Activated T-helper 1 cell treated with anti-CD3 and anti-CD28 coated beads, Interleukin-2, amount 50 U/mL, for 16 hours (primary cell): ENCODE data around the gene AGAP1.

Experiments
- DNase-seq, 2 donors: peaks; one replicate each; pipeline ENCODE4 v3.0.0-alpha.2; 2020; ENCODE audit warnings: low read depth in 1 of 2, low spot score in 1 of 2

Gene AGAP1

DNA sequence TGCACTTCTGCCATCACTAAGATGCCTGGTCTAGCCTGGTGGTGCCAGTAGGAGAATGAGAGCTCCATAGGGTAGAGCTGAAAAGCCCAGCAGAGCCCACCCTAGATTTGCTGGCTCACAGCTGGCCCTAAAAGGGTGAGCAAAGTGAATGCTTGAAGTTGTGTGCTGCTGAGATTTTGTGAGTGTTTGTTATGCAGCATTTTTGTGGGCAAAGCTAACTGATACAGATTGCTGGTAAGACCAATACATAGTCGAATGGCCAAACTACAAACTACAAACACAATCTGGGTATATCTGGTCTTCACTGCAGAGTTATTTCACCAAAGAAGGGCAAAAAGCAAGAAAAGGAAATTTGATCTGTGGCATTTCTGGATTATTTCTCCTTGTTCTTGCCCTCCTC lies 7.1 kb upstream of the AGAP1 start:
- DNase-seq = no peak

DNA sequence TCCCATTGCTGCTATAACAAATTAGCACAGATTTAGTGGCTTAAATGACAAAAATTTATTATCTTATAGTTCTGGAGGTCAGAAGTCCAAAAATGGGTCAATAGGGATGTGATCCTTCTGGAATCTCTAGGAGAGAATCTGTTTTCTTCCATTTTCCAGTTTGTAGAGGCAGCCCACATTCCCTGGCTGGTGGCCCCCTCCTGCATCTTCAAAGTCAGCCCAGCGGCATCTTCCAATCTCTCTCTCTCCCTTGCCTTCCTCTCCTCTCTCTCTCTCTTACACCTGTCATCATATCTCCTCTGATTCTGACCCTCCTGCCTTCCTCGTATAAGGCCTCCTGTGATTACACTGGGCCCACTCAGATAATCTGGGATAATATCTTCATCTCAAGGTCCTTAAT lies 3.9 kb upstream of the AGAP1 start:
- no peak for DNase-seq

GRCh38 chr2:235492850-235493344 lies 946 bp upstream of the AGAP1 start:
- DNase-seq = no peak

GRCh38 chr2:235493402-235493774 lies 455 bp upstream of the AGAP1 start:
- no peak for DNase-seq

DNA sequence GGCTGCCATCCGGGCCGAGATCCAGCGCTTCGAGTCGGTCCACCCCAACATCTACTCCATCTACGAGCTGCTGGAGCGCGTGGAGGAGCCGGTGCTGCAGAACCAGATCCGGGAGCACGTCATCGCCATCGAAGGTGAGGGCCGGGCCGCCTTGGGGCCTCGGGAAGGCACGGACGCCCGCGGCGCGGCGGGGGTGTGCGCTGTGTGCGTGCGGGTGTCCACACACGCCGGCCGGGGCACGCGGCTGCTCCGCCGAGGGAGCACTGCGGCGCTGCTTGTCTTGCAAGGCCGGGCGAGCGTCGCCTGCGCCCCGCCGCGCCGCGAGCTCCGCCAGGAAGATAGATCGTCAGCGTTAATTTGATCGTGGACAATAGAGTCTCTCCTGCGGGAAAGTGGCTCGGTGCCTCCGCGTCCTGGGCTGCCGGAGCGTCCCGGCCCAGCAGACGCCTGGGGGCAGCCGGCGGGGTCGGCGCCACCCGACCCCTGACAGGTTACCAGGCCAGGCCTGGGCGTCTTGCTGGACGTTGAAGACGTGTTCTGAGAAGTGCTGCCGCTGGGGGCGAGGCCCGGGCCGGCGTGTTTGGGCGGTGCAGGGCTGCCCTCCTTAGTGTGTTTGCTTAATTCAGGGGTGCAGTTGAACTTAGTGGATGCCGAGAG lies 1.0 kb downstream of the AGAP1 start:
- DNase-seq = no peak

DNA sequence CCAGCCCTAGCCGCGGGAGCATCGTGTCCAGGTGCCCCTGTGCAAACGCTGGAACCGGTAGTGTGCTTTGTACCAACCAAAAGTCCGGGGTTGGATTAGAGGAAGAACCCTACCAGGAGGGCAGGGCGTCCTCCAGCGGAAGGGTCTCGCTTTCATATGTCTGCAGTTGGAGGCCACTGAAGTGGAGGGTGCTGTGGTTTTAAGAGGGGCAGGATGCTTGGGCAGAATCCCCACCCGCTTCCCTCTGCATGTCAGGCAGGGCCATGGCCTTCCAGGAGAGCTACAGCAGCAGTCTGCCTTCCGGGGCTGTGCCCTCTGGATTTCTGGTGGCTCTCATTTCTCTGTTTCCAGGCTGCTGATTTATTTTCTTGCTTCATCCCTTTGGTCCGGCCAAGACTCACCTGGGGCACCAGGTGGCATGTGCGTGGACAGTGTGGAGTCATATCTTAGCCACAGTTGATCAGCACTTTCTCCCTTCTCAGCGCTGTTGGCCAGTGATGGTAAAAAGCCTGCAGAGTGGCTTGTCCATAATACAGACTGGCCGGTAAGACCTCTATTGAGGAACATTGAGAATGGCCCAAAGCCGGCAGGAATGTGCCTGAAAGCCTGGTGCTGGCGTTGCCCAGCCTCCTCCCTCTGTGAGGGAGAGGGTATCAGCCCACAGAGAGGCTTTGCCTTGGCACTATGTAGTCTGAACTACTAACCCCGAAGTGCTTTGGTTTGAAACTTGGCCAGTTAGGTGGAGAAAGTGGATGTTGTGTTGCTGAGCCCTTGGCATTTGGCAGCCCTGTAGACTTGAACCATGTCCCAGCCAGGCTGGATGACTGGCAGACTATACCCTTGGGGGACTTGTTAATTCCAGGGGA lies 1.8 kb downstream of the AGAP1 start:
- DNase-seq = no peak

- no peak for DNase-seq
Observed at GRCh38 chr2:235496239-235496621, 2.4 kb downstream of the AGAP1 start.

- DNase-seq = no peak
Observed at GRCh38 chr2:235497096-235497495, 3.3 kb downstream of the AGAP1 start.

- DNase-seq = no peak
Observed at GRCh38 chr2:235498541-235498940, 4.7 kb downstream of the AGAP1 start.

DNA sequence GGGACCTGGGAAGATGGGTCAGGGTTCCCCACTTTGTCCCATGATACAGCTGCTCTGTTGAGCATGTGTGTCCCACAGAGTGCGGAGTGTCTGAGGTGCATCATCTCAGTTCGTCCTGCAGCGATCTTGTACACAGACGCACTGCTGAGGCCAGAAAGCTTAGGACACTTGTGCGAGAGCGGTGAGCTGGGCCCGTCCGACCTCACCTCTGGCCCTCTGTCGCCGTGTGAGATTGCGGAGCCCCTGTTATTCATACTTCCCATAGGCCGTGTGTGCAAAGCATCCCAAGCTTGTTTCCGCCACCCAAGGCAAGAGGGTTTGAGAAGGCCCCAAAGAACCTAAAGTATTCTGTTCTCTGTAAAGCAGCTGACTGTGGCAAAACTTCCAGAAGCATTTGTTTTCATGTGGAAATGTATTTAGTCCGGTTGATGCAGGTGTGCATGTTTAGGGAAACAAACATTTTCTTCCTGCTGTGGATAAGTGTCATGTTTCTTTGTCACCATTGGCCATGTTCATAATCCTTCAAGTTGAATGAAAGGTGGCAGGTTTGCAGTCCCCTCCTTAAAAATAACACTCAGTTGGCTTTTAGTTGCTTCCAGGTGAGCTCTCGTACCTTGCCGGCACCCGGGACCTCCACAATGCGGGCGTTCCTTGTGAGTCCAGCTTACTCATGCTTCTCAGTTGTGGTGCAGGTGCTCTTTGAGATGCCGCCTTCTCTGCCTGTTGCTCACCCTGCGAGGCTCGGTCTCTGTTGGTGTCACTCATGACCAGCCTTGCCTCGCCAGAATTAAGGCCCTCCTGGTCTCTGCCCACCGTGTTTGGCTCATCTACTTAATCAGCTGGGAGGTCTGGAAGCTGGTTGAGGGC lies 5.3 kb downstream of the AGAP1 start:
- DNase-seq = no peak

DNA sequence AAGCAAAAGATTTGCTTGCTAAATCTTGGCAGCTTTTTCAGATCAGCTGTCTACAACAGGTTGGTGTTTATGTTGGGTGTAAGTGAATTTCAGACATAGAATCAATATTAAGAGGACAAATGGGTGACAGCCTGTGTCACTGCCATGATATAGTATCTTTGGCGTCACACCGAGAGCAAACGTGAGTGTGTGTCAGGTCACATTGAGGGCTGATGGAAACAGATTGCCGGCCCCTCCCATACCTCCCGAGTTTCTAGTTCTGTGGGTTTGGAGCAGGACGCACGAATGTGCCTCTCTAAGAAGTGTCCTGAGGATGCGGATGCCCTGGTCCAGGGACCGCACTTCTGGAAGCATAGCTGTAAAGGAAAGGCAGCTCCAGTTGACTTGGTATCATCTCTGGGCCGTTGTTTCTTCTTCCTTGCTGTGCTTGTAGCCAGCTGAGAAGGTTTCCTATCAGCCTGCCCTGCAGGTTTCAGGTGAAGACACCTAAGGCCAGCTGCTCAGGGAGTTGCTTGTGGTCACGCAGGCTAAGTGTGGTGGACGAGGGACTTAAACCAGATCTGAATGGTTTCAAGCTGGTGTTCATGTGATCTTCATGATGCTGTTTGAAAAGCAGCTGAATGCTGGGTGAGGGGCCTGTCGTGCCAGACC lies 6.4 kb downstream of the AGAP1 start:
- DNase-seq = no peak

DNA sequence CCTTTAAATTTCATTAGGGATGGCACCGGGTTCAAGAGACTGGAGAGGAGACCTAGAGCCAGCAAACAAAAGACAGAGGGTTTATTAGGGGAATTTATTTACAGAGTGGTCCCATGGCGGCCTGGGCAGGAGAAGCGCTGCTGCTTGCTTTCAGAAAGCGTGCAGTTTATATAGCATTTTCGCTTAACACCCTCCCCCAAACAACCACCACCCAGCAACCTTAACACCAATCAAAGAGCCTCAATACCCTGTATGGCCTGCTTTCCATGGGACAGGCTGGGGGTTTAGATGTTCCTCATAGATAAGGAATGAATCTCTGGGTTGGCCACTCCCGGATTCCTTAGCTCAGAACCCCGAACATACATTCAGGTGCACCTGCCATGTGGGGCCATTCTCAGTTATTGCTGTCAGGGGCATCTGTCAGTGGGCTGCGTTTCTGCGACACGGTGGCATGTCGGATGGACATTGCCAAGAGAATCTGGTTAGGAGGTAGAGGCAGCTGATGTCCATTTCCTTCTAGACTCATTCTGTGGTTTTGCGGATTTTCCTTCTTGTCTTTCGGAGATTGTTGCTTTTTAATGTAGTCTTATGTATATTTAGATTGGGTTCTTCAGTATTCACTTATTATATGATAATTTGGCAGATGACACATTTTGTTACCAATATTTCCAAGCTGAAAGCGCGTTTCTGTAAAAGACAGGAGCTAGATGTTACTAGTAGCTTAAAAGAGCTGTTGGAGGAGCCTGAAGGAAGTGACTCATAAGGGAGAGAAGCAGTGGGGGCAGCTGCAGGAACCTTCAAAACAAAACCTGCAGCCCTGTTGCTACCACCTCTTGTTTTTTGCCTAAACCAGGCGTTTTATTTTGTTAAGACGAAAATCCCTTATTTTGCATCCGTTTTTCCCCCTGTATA lies 7.2 kb downstream of the AGAP1 start:
- DNase-seq = no peak

GRCh38 chr2:235501673-235502031 lies 7.8 kb downstream of the AGAP1 start:
- no peak for DNase-seq

DNA sequence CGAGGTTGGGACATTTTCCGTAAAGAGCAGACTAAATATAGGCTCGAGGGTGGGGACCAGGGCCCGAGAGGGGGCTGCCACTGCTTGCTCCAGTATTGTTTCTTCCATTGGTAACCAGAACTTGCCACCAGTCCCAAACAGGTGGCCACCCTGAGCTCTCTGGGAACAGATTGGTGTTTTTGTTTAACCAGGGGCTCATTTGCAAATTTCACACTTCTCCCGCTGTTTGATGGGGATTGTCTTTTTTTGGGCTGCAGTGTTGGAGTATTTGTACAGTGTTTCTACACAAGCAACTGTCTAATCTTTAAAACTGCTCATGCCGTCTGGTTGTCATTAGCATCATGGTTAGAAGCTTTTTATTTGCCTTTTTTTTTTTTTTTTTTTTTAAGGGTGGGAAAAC lies 8.5 kb downstream of the AGAP1 start:
- DNase-seq = no peak

- no peak for DNase-seq
Observed at GRCh38 chr2:235504441-235505180, 10.8 kb downstream of the AGAP1 start.

DNA sequence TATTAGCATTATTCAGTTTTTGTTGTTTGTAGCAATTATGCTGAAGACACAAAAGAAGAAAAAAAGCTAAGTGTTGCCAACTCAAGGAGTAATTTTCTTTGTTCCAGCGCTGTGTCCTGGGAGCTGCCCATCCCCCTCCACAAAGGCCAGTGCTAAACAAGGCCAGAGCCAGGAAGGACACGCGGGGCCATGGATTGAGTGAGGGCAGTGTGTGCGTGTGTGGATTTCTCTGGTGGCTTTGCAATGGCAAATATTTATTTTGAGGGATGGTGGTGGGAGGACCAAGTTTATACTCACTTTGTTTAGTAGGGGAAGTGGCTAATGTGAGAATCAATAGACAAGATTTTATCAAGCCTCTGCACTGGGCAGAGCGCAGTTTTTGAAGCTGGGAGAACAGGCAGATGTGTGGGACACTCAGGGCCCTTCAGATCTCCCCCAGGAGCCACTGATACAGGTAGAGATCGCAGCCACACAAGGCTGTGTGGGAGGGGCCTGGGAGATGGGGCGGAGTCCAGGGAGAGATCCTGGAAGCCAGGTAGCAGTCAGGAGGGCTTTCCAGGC lies 11.4 kb downstream of the AGAP1 start:
- DNase-seq = no peak

GRCh38 chr2:235506291-235506996 lies 12.6 kb downstream of the AGAP1 start:
- no peak for DNase-seq

DNA sequence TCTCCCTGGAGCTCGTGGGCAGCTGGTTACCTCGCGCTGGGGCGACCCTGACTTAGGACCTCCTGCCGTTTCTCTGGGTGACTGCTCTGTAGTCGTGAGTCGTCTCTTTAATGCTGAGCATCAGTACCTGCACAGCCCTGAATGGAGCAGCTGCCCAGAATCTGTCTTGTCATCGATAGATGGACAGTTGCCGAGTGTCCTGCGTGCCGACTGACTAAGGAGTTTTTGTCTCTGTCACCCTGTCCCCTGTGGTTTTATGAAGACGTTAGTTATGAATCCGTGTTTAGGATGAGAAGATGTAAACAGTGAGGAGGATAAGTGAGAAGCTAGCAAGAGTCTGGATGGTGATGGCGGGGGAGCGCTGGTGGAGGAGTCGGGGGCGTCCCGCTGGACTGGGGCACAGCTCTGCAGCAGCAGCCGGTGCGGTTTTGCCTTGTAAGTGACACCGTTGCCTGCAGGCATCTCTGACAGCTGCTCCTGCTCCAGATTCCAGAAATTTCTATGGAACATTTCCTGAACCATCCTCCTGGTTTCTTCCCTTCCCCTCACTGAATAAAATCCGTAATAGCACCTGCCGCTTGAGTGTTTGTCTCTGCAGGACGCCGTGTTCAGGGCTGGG lies 13.3 kb downstream of the AGAP1 start:
- no peak for DNase-seq
